Thyroid gland (tissue), 4 donors: ENCODE data around the gene FZR1. TPM values are rescaled to one million over a fixed set of nuclear protein-coding genes. Genes with fewer than 3 reads are reported as not detected.

Source experiments
- DNase-seq, 2 donors: peaks; one replicate each; pipeline ENCODE4 v3.0.0-alpha.2; 2019
- H3K27ac ChIP-seq, 3 donors: fragments of 200-600 bp; sonication (generic); 1 replicate in 2 of 3; 2 replicates in 1 of 3; pipeline ENCODE4 v1.5.1; 2016 to 2019; ENCODE audit warnings: mild to moderate bottlenecking in 1 of 3, moderate library complexity in 1 of 3
- H3K27me3 ChIP-seq: fragments of 200-600 bp; sonication (generic); one replicate; pipeline ENCODE4 v1.5.1; 2019
- H3K36me3 ChIP-seq, 2 donors: fragments of 200-600 bp; sonication (generic); one replicate each; pipeline ENCODE4 v1.5.1; 2016 to 2019
- H3K4me1 ChIP-seq, 2 donors: fragments of 200-600 bp; sonication (generic); one replicate each; pipeline ENCODE4 v1.5.1; 2017 to 2019
- H3K4me3 ChIP-seq, 3 donors: fragments of 200-600 bp; sonication (generic); replicated peaks in 1 of 3; 1 replicate in 2 of 3; 2 replicates in 1 of 3; pipeline ENCODE4 v1.5.1; 2016; ENCODE audit warnings: mild to moderate bottlenecking in 1 of 3
- H3K9me3 ChIP-seq: fragments of 200-600 bp; sonication (generic); one replicate; pipeline ENCODE4 v1.5.1; 2017
- CTCF ChIP-seq, 6 experiments: fragments of 200-600 bp in 3 of 6; fragments of 450-650 bp in 3 of 6; sonication (generic) in 3 of 6; IDR thresholded peaks; one replicate each; pipeline ENCODE4 v1.5.1; 2016 to 2019; ENCODE audit warnings: antibody characterized with exemption in 6 of 6, mild to moderate bottlenecking in 2 of 6, inconsistent platforms in 1 of 6, moderate library complexity in 1 of 6
- POLR2A ChIP-seq, 2 donors: fragments of 450-650 bp; IDR thresholded peaks; one replicate each; pipeline ENCODE4 v1.6.1; 2017; ENCODE audit warnings: antibody characterized with exemption in 2 of 2, mild to moderate bottlenecking in 2 of 2, moderate library complexity in 1 of 2
- WGBS, 2 donors: methylation state at CpG; one replicate each; pipeline ENCODE4 v1.1.5; 2017; 5-methylcytosine and 5-hydroxymethylcytosine counted together
- intact Hi-C: fragments of 100-400 bp; cut with DNase I; formaldehyde crosslinking; loops from one replicate; pipeline ENCODE4 v1.15.1; 2023
- total RNA-seq, 4 donors: library from RNA; depleted of rRNA; stranded (reverse); fragments of >200 nt; gene quantifications; one replicate each; pipeline ENCODE4 v1.2.3, GENCODE V29; 2016

Gene FZR1
- total RNA-seq, 4 donors from 2014 or later, result 28.6 to 56.0 (median 36.1) TPM

- no peaks in the 10 kb centered on the region for H3K9me3 ChIP-seq
- TF ChIP-seq CTCF (IDR thresholded peaks at IDR 0.05) (no peak), POLR2A (IDR thresholded peaks at IDR 0.05) (no peak)
- H3K4me1 ChIP-seq, result peaks cover 7 to 20% of the 10 kb centered on the region in 2 donors
- 76 to 86% methylated on average over 21 of the region's 21 CpGs for WGBS, 2 donors
- H3K27ac ChIP-seq, result no peak overlapping the region
- H3K36me3 ChIP-seq, result no peaks in the 10 kb centered on the region
- no peak for DNase-seq
- intact Hi-C loops, result no loop called here
- H3K27me3 ChIP-seq, result no peaks in the 10 kb centered on the region
- no peak overlapping the region for H3K4me3 ChIP-seq
Observed at GRCh38 chr19:3554254-3555083, 48.4 kb downstream of the FZR1 start.

- Histone ChIP-seq H3K4me3 (peak overlapping the region in 1 of 3 donors; percentile 86), H3K9me3 (no peaks in the 10 kb centered on the region), H3K36me3 (no peaks in the 10 kb centered on the region), H3K27me3 (no peaks in the 10 kb centered on the region), H3K4me1 (peaks cover 7 to 20% of the 10 kb centered on the region in 2 donors), H3K27ac (no peak overlapping the region)
- DNase-seq, result no peak
- TF ChIP-seq POLR2A (IDR thresholded peaks at IDR 0.05) (no peak), CTCF (IDR thresholded peaks at IDR 0.05) (no peak)
- WGBS, 2 donors, result 74 to 75% methylated on average over 9 to 13 of the region's 15 CpGs
- intact Hi-C loops, result loop anchor here (2.0 kb wide), 1 partner anchor 17 kb away; the partner anchor contains the start of gene HMG20B
Observed at GRCh38 chr19:3555653-3556422, 49.7 kb downstream of the FZR1 start.

GRCh38 chr19:3556423-3556977 is 50.4 kb downstream of the FZR1 start:
- Histone ChIP-seq H3K9me3 (no peaks in the 10 kb centered on the region), H3K36me3 (no peaks in the 10 kb centered on the region), H3K4me3 (peak overlapping the region; percentile 74 to 86 (median 76)), H3K4me1 (peaks cover 7 to 20% of the 10 kb centered on the region in 2 donors), H3K27me3 (no peaks in the 10 kb centered on the region), H3K27ac (no peak overlapping the region)
- 28 to 36% methylated on average over 9 of the region's 9 CpGs for WGBS, 2 donors
- TF ChIP-seq CTCF (IDR thresholded peaks at IDR 0.05) (no peak), POLR2A (IDR thresholded peaks at IDR 0.05) (no peak)
- intact Hi-C loops, result loop anchor here (2.0 kb wide), 1 partner anchor 16 kb away; the partner anchor contains the start of gene HMG20B
- DNase-seq, result no peak

GRCh38 chr19:3556978-3557460 is 50.9 kb downstream of the FZR1 start:
- Histone ChIP-seq H3K4me1 (peaks cover 7 to 20% of the 10 kb centered on the region in 2 donors), H3K27ac (no peak overlapping the region)
- intact Hi-C loops, result loop anchor here (2.0 kb wide), 1 partner anchor 16 kb away; the partner anchor contains the start of gene HMG20B

More at GRCh38 chr19:3556978-3557460, 50.9 kb downstream of the FZR1 start:
- Histone ChIP-seq H3K36me3 (no peaks in the 10 kb centered on the region), H3K9me3 (no peaks in the 10 kb centered on the region), H3K4me3 (peak overlapping the region; percentile 74 to 86 (median 76)), H3K27me3 (no peaks in the 10 kb centered on the region)
- peak; percentile 43 to 64 for DNase-seq
- peak in 3 of 6 experiments; percentile 18 to 34 (median 31) for TF ChIP-seq CTCF (IDR thresholded peaks at IDR 0.05)
- no peak for TF ChIP-seq POLR2A (IDR thresholded peaks at IDR 0.05)
- WGBS, 2 donors, result 0% methylated on average over 7 to 15 of the region's 60 CpGs
